ENCODE results near the gene CYP4A22.
"Not testable (repeated sequence)": the region's sequence is repeated elsewhere in the genome, so short reads cannot be mapped to it uniquely, and the experiment has no call there.

CYP4A22 gene

DNA sequence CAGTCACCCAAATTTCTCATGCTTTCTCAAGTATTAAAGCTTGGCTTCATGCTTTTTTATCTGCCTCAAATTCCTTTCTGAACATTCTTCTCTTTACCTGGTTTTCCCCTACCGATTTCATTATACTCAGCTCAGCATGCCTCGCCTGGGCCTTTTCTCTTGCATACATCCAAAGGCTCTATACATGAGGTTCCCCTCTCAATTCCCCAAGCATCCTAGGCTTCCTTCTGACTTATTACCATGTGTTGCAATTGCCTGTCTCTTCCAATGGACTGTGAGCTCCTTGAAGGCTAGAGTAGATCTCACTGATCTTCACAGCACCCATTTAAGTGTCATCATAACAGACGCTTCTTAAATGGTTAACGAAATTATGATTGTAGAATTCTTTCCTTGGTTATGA, 24.1 kb upstream of the CYP4A22 start:
- DNase-seq (ENCODE audit: extremely low spot score), result no peak
- ChIA-PET CTCF (no interaction called here), POLR2A (no interaction called here)
- TF ChIP-seq FOXM1 (IDR thresholded peaks at IDR 0.05; ENCODE audit: borderline replicate concordance), result no peak
- TF ChIP-seq SP1 (IDR thresholded peaks at IDR 0.05), result no peak
- TF ChIP-seq HDGF (IDR thresholded peaks at IDR 0.05; ENCODE audit: borderline replicate concordance), result no peak
- no peak for TF ChIP-seq TARDBP (IDR thresholded peaks at IDR 0.05)
- TF ChIP-seq ZNF384 (IDR thresholded peaks at IDR 0.05), result no peak
- TF ChIP-seq LEF1 (IDR thresholded peaks at IDR 0.05; ENCODE audit: borderline replicate concordance), result no peak
- TF ChIP-seq ELF4 (IDR thresholded peaks at IDR 0.05), result no peak
- TF ChIP-seq BHLHE40 (IDR thresholded peaks at IDR 0.05; ENCODE audit: borderline replicate concordance), result no peak
- TF ChIP-seq SUZ12 (IDR thresholded peaks at IDR 0.05), result no peak
- TF ChIP-seq FOXA1 (IDR thresholded peaks at IDR 0.05), result no peak
- TF ChIP-seq NFRKB (IDR thresholded peaks at IDR 0.05), result no peak
- TF ChIP-seq, protein P1, sequence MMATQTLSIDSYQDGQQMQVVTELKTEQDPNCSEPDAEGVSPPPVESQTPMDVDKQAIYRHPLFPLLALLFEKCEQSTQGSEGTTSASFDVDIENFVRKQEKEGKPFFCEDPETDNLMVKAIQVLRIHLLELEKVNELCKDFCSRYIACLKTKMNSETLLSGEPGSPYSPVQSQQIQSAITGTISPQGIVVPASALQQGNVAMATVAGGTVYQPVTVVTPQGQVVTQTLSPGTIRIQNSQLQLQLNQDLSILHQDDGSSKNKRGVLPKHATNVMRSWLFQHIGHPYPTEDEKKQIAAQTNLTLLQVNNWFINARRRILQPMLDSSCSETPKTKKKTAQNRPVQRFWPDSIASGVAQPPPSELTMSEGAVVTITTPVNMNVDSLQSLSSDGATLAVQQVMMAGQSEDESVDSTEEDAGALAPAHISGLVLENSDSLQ (IDR thresholded peaks at IDR 0.05), result no peak

DNA sequence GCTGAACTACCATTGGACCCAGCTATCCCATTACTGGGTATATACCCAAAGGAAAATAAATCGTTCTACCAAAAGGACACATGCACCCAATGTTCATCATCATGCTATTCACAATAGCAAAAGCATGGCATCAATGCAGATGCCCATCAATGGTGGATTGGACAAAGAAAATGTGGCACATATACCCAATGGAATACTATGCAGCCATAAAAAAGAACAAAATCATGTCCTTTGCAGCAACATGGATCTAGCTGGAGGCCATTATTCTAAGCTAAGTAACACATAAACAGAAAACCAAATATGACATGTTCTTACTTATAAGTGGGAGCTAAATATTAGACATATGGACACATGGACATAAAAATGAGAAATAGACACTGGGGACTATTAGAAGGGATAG, 16.2 kb upstream of the CYP4A22 start:
- CTCF ChIA-PET, result interaction anchor here (0.6 kb wide), 1 partner anchor 10 kb away, joined by 8 read pairs; no protein-coding TSS in a partner anchor
- DNase-seq (ENCODE audit: extremely low spot score); POLR2A ChIA-PET: not testable (repeated sequence)

DNA sequence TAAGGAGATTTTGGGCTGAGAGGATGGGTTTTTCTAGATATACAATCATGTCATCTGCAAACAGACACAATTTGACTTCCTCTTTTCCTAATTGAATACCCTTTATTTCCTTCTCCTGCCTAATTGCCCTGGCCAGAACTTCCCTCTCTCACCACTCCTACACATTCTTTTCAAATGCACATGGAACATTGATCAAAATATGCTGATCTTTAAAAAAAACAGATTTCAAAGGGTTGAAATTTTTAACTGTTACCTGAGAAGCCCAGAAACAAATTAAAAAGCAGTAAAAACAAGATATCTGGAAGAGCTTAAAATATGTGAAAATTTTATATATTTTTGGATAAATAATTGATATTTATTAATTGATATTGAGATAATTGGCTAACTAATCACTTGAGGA, 12.4 kb upstream of the CYP4A22 start:
- CTCF ChIA-PET; DNase-seq (ENCODE audit: extremely low spot score); POLR2A ChIA-PET: not testable (repeated sequence)

DNA sequence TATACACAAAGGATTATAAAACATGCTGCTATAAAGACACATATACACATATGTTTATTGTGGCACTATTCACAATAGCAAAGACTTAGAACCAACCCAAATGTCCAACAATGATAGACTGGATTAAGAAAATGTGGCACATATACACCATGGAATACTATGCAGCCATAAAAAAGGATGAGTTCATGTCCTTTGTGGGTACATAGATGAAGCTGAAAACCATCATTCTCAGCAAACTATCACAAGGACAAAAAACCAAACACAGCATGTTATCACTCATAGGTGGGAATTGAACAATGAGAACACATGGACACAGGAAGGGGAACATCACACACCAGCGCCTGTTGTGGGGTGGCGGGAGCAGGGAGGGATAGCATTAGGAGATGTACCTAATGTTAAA, 10.2 kb upstream of the CYP4A22 start:
- POLR2A ChIA-PET, CTCF ChIA-PET: not testable (repeated sequence)

DNA sequence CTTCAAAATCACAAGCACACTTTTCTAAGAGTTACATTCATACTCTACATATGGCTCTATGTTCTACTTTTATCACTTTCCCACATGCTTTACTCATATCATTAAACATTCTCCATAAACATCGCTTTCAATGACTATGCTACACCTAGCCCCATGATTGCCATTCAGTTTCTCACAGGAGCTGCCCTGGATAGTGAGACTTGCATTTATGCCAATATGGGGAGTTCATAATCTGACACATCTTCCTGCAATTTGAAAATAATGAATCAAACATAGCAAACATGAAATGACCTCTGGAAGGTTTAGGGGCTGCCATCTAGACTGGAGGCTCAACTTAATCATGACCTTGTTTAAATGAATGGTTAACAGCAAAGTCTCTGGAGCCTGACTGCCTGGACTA, 9.0 kb upstream of the CYP4A22 start:
- DNase-seq (ENCODE audit: extremely low spot score), result no peak
- TF ChIP-seq, protein P1 (IDR thresholded peaks at IDR 0.05), result no peak
- TF ChIP-seq FOXA1 (IDR thresholded peaks at IDR 0.05) (no peak), ELF4 (IDR thresholded peaks at IDR 0.05) (no peak), BHLHE40 (IDR thresholded peaks at IDR 0.05; ENCODE audit: borderline replicate concordance) (no peak), ARNT (IDR thresholded peaks at IDR 0.05) (no peak), CTBP1 (IDR thresholded peaks at IDR 0.05; ENCODE audit: borderline replicate concordance) (no peak), HDGF (IDR thresholded peaks at IDR 0.05; ENCODE audit: borderline replicate concordance) (no peak)
- CTCF ChIA-PET, result no interaction called here
- POLR2A ChIA-PET, result no interaction called here

More for the DNA sequence above, 10.2 kb upstream of the CYP4A22 start:
- DNase-seq (ENCODE audit: extremely low spot score), result not testable (repeated sequence)

DNA sequence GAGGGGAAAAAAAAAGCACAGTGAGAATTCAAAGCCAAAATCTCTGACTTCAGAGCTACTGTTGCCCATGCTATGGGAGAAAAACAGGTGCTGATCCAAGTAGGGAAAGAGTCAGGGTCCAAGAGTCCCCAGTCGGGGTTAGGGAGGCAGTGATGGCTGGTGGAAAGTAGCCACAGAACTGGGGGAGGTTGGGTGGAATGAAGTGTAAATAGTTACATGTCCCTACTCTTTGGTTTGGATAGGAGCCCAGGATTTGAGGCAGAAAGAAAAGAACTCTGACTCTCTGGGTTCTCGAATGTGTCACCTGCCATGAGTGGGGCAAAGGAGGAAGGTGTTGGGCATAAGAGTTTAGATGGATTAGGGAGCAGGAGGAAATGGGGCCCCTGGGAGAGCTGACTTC, 8.4 kb upstream of the CYP4A22 start:
- CTCF ChIA-PET; DNase-seq (ENCODE audit: extremely low spot score); POLR2A ChIA-PET: not testable (repeated sequence)

DNA sequence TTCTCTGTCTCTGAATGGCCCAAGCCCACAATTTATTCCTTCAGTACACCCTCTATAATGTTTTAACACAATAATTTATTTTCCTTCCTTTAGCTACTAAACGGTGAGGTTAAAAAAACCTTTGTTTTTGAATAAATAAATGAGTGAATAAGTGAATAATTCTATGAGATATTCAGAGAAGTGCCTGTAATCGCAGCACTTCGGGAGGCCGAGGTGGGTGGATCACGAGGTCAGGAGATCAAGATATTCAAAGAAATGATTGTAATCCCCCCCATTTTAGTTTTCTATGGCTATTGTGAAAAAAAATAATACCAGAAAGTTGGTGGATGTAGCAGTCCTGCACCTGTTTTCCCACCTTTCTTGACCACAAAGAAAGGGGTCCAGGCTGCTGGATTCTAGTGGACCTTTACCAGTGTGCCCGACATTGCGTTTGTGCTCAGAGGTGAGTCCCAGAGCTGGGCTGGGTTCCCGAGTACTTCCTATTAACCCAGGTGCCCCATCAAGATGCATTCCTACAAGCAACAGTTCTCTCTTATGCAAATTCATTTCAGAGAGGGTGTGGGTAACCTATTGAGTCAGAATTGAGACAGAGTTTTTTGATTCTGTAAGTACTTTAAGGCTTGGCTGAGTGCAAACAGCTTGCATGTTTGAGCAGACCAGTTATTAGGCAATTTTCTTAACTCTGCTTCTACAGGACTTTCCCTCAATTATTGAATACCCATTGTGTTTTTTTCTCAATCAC, 7.6 kb upstream of the CYP4A22 start:
- CTCF ChIA-PET; POLR2A ChIA-PET; DNase-seq (ENCODE audit: extremely low spot score): not testable (repeated sequence)

DNA sequence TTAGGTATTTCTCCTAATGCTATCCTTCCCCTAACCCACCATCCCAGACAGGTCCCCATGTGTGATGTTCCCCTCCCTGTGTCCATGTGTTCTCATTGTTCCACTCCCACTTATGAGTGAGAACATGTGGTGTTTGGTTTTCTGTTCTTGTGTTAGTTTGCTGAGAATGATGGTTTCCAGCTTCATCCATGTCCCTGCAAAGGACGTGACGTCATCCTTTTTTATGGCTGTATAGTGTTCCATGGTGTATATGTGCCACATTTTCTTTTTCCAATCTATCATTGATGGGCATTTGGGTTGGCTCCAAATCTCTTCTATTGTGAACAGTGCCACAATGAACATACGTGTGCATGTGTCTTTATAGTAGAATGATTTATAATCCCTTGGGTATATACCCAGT, 4.6 kb upstream of the CYP4A22 start:
- CTCF ChIA-PET; DNase-seq (ENCODE audit: extremely low spot score); POLR2A ChIA-PET: not testable (repeated sequence)

DNA sequence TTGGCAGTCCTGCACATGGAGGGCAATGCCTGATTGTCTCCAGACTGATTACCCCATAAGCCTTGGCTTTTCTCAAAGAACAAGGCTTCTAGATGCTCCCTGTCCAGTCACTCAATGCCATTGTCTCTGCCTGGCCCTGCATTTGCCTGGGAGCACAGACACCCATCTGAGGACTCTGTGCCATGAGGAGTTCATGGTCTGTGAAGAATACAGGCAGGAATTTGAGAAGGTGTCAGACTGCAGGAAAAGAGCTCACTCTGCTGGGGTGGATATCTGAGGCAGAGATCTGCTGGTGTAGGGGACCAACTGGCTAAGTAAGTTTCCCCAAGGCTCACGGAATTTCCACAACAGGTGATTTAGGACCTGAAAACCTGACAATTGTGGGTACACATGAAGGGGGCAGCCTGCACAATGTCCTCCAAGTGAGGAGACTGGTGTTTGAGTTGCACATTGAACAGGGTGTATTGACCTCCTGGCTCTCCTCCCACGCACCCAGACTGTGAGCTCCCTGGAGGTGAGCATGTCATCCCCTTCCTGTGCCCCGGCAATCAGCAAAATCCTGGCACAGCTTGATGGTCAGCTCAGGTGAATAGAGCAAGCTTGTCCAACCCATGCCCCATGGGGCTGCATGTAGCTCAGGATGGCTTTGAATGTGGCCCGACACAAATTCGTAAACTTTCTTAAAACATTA, 829 bp downstream of the CYP4A22 start:
- ChIA-PET CTCF (no interaction called here), POLR2A (no interaction called here)
- TF ChIP-seq, protein P1 (IDR thresholded peaks at IDR 0.05), result no peak
- TF ChIP-seq LEF1 (IDR thresholded peaks at IDR 0.05; ENCODE audit: borderline replicate concordance), result no peak
- no peak for TF ChIP-seq ELF4 (IDR thresholded peaks at IDR 0.05)
- TF ChIP-seq TARDBP (IDR thresholded peaks at IDR 0.05), result no peak
- TF ChIP-seq ARNT (IDR thresholded peaks at IDR 0.05), result no peak
- no peak for TF ChIP-seq NFRKB (IDR thresholded peaks at IDR 0.05)
- TF ChIP-seq SUZ12 (IDR thresholded peaks at IDR 0.05), result no peak
- no peak for TF ChIP-seq ZNF384 (IDR thresholded peaks at IDR 0.05)
- TF ChIP-seq BHLHE40 (IDR thresholded peaks at IDR 0.05; ENCODE audit: borderline replicate concordance), result no peak
- no peak for TF ChIP-seq CTBP1 (IDR thresholded peaks at IDR 0.05; ENCODE audit: borderline replicate concordance)
- no peak for TF ChIP-seq HDGF (IDR thresholded peaks at IDR 0.05; ENCODE audit: borderline replicate concordance)
- no peak for TF ChIP-seq FOXA1 (IDR thresholded peaks at IDR 0.05)
- no peak for TF ChIP-seq FOXK2 (IDR thresholded peaks at IDR 0.05)
- no peak for TF ChIP-seq FOXM1 (IDR thresholded peaks at IDR 0.05; ENCODE audit: borderline replicate concordance)
- no peak for TF ChIP-seq L3MBTL2 (conservative IDR thresholded peaks at IDR 0.05)
- DNase-seq (ENCODE audit: extremely low spot score), result no peak

DNA sequence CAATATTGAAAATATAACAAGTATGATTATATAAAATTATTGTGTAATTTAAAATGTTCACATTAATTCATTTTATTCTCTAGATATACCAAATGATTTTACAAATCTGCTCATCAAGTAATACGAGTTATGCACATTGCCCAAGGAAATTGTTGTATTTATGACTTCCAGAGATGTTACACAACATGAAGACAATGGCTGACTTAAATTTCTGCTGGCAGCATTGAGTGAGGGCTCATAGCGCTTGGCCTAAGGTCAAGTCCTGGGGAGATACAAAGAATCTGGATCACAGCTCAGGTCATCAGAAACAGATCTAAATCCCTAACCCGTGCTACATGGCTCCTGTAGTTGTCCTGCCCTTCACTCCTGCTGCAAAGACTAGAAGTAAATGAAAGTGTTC, 3.1 kb downstream of the CYP4A22 start:
- POLR2A ChIA-PET; CTCF ChIA-PET; DNase-seq (ENCODE audit: extremely low spot score): not testable (repeated sequence)

DNA sequence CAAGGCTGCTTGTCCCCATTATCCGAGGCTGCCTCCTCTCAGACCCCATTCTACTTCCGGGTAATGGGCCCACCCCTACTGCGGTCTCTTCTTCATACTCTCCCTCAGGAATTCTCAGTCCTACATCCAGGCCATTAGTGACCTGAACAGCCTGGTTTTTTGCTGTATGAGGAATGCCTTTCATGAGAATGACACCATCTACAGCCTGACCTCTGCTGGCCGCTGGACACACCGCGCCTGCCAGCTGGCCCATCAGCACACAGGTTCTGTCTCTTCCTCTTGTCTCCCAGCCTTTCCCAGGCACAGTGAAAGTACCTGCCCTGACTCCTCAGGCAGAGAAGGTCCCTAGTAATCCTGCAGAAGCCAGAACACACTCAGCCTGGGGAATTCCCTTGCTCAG, 6.4 kb downstream of the CYP4A22 start:
- CTCF ChIA-PET; POLR2A ChIA-PET; DNase-seq (ENCODE audit: extremely low spot score): not testable (repeated sequence)

DNA sequence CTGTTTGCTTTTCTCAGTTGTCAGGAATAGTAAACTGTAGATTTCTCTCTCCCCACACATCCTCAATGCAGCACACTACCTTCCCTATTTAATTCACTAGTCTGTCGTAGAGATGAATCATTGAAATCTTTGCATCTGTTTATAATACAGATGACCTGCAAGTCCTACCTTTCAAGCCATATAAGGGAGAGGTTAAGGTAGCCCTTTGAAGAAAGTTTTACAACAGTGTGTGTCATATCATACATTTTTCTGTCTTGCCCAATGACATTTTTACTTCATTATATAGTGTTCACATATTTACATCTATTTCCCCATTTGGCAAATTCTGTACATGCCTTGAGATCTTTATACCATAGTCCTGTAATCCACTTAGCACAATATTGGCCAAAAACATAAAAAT, 9.3 kb downstream of the CYP4A22 start:
- CTCF ChIA-PET; POLR2A ChIA-PET; DNase-seq (ENCODE audit: extremely low spot score): not testable (repeated sequence)

Data from HEK293T (cell line).